Measurements from ENCODE around the gene CCDC40. TPM values are rescaled to one million over a fixed set of nuclear protein-coding genes. Genes with fewer than 3 reads are reported as not detected.

The CCDC40 gene
- total and polyA plus RNA-seq, 2 donors = 0.57 to 1.5 TPM

GRCh38 chr17:80101946-80102663, 65.7 kb downstream of the CCDC40 start:
- 37% methylated on average over 21 of the region's 21 CpGs for WGBS
- Histone ChIP-seq H3K9me3 (ENCODE audit: control insufficient read depth in 2 of 2, insufficient read depth in 1 of 2, low read length in 1 of 2) (peaks cover 0 to 6% of the 10 kb centered on the region in 2 donors), H3K4me3 (ENCODE audit: low read length in 2 of 2) (peak overlapping the region; percentile 78 to 79), H3K36me3 (ENCODE audit: control insufficient read depth in 2 of 2, insufficient read depth in 2 of 2, low read length in 1 of 2) (no peaks in the 10 kb centered on the region), H3K27me3 (ENCODE audit: control insufficient read depth in 2 of 2, insufficient read depth in 1 of 2, low read length in 1 of 2) (peaks cover 0 to 6% of the 10 kb centered on the region in 2 donors), H3K4me1 (ENCODE audit: control insufficient read depth in 2 of 2, insufficient read depth in 2 of 2, low read length in 2 of 2) (peaks cover 6 to 48% of the 10 kb centered on the region in 2 donors), H3K27ac (ENCODE audit: low read depth in 1 of 2, low read length in 1 of 2) (no peak overlapping the region)
- DNase-seq (ENCODE audit: low read depth in 6 of 9, low spot score in 9 of 9) = peak in 1 of 9 donors; percentile 31

- DNase-seq (ENCODE audit: low read depth in 6 of 9, low spot score in 9 of 9) = no peak
- H3K27ac ChIP-seq (ENCODE audit: low read depth in 1 of 2, low read length in 1 of 2) = no peak overlapping the region
These were observed 66.4 kb downstream of the CCDC40 start for GRCh38 chr17:80102664-80103448.

GRCh38 chr17:80103449-80104085, 67.1 kb downstream of the CCDC40 start:
- H3K4me1 ChIP-seq (ENCODE audit: control insufficient read depth in 2 of 2, insufficient read depth in 2 of 2, low read length in 2 of 2) = peaks cover 6 to 48% of the 10 kb centered on the region in 2 donors
- 77% methylated on average over 19 of the region's 19 CpGs for WGBS
- no peak for DNase-seq (ENCODE audit: low read depth in 6 of 9, low spot score in 9 of 9)
- no peak overlapping the region for H3K27ac ChIP-seq (ENCODE audit: low read depth in 1 of 2, low read length in 1 of 2)
- H3K36me3 ChIP-seq (ENCODE audit: control insufficient read depth in 2 of 2, insufficient read depth in 2 of 2, low read length in 1 of 2) = no peaks in the 10 kb centered on the region
- no peak overlapping the region for H3K4me3 ChIP-seq (ENCODE audit: low read length in 2 of 2)
- peaks cover 0 to 6% of the 10 kb centered on the region in 2 donors for H3K9me3 ChIP-seq (ENCODE audit: control insufficient read depth in 2 of 2, insufficient read depth in 1 of 2, low read length in 1 of 2)
- H3K27me3 ChIP-seq (ENCODE audit: control insufficient read depth in 2 of 2, insufficient read depth in 1 of 2, low read length in 1 of 2) = peaks cover 0 to 6% of the 10 kb centered on the region in 2 donors

More at GRCh38 chr17:80102664-80103448, 66.4 kb downstream of the CCDC40 start:
- peaks cover 0 to 6% of the 10 kb centered on the region in 2 donors for H3K9me3 ChIP-seq (ENCODE audit: control insufficient read depth in 2 of 2, insufficient read depth in 1 of 2, low read length in 1 of 2)
- no peaks in the 10 kb centered on the region for H3K36me3 ChIP-seq (ENCODE audit: control insufficient read depth in 2 of 2, insufficient read depth in 2 of 2, low read length in 1 of 2)
- 93% methylated on average over 15 of the region's 15 CpGs for WGBS
- H3K27me3 ChIP-seq (ENCODE audit: control insufficient read depth in 2 of 2, insufficient read depth in 1 of 2, low read length in 1 of 2) = peaks cover 0 to 6% of the 10 kb centered on the region in 2 donors
- no peak overlapping the region for H3K4me3 ChIP-seq (ENCODE audit: low read length in 2 of 2)
- H3K4me1 ChIP-seq (ENCODE audit: control insufficient read depth in 2 of 2, insufficient read depth in 2 of 2, low read length in 2 of 2) = peaks cover 6 to 48% of the 10 kb centered on the region in 2 donors

GRCh38 chr17:80104321-80104955, 68.0 kb downstream of the CCDC40 start:
- Histone ChIP-seq H3K36me3 (ENCODE audit: control insufficient read depth in 2 of 2, insufficient read depth in 2 of 2, low read length in 1 of 2) (no peaks in the 10 kb centered on the region), H3K4me3 (ENCODE audit: low read length in 2 of 2) (no peak overlapping the region), H3K27ac (ENCODE audit: low read depth in 1 of 2, low read length in 1 of 2) (no peak overlapping the region), H3K27me3 (ENCODE audit: control insufficient read depth in 2 of 2, insufficient read depth in 1 of 2, low read length in 1 of 2) (peaks cover 0 to 6% of the 10 kb centered on the region in 2 donors), H3K4me1 (ENCODE audit: control insufficient read depth in 2 of 2, insufficient read depth in 2 of 2, low read length in 2 of 2) (peaks cover 4 to 52% of the 10 kb centered on the region in 2 donors), H3K9me3 (ENCODE audit: control insufficient read depth in 2 of 2, insufficient read depth in 1 of 2, low read length in 1 of 2) (peaks cover 0 to 4% of the 10 kb centered on the region in 2 donors)
- DNase-seq (ENCODE audit: low read depth in 6 of 9, low spot score in 9 of 9) = no peak
- 95% methylated on average over 26 of the region's 26 CpGs for WGBS

GRCh38 chr17:80104956-80105375, 68.5 kb downstream of the CCDC40 start:
- no peak for DNase-seq (ENCODE audit: low read depth in 6 of 9, low spot score in 9 of 9)
- H3K9me3 ChIP-seq (ENCODE audit: control insufficient read depth in 2 of 2, insufficient read depth in 1 of 2, low read length in 1 of 2) = peaks cover 0 to 3% of the 10 kb centered on the region in 2 donors
- H3K4me1 ChIP-seq (ENCODE audit: control insufficient read depth in 2 of 2, insufficient read depth in 2 of 2, low read length in 2 of 2) = peaks cover 4 to 47% of the 10 kb centered on the region in 2 donors
- WGBS = 97% methylated on average over 18 of the region's 18 CpGs
- H3K27me3 ChIP-seq (ENCODE audit: control insufficient read depth in 2 of 2, insufficient read depth in 1 of 2, low read length in 1 of 2) = peaks cover 0 to 4% of the 10 kb centered on the region in 2 donors
- H3K4me3 ChIP-seq (ENCODE audit: low read length in 2 of 2) = no peak overlapping the region
- H3K36me3 ChIP-seq (ENCODE audit: control insufficient read depth in 2 of 2, insufficient read depth in 2 of 2, low read length in 1 of 2) = no peaks in the 10 kb centered on the region
- H3K27ac ChIP-seq (ENCODE audit: low read depth in 1 of 2, low read length in 1 of 2) = no peak overlapping the region

- Histone ChIP-seq H3K9me3 (ENCODE audit: control insufficient read depth in 2 of 2, insufficient read depth in 1 of 2, low read length in 1 of 2) (peaks cover 0 to 3% of the 10 kb centered on the region in 2 donors), H3K4me3 (ENCODE audit: low read length in 2 of 2) (no peak overlapping the region), H3K4me1 (ENCODE audit: control insufficient read depth in 2 of 2, insufficient read depth in 2 of 2, low read length in 2 of 2) (peaks cover 0 to 39% of the 10 kb centered on the region in 2 donors), H3K36me3 (ENCODE audit: control insufficient read depth in 2 of 2, insufficient read depth in 2 of 2, low read length in 1 of 2) (no peaks in the 10 kb centered on the region), H3K27ac (ENCODE audit: low read depth in 1 of 2, low read length in 1 of 2) (no peak overlapping the region), H3K27me3 (ENCODE audit: control insufficient read depth in 2 of 2, insufficient read depth in 1 of 2, low read length in 1 of 2) (peaks cover 0 to 4% of the 10 kb centered on the region in 2 donors)
- no peak for DNase-seq (ENCODE audit: low read depth in 6 of 9, low spot score in 9 of 9)
- WGBS = 89% methylated on average over 29 of the region's 29 CpGs
These were observed 69.3 kb downstream of the CCDC40 start for GRCh38 chr17:80105762-80106161.

- WGBS = 86% methylated on average over 10 of the region's 10 CpGs
- peaks cover 0 to 3% of the 10 kb centered on the region in 2 donors for H3K9me3 ChIP-seq (ENCODE audit: control insufficient read depth in 2 of 2, insufficient read depth in 1 of 2, low read length in 1 of 2)
- no peaks in the 10 kb centered on the region for H3K36me3 ChIP-seq (ENCODE audit: control insufficient read depth in 2 of 2, insufficient read depth in 2 of 2, low read length in 1 of 2)
- peaks cover 0 to 4% of the 10 kb centered on the region in 2 donors for H3K27me3 ChIP-seq (ENCODE audit: control insufficient read depth in 2 of 2, insufficient read depth in 1 of 2, low read length in 1 of 2)
- peaks cover 0 to 36% of the 10 kb centered on the region in 2 donors for H3K4me1 ChIP-seq (ENCODE audit: control insufficient read depth in 2 of 2, insufficient read depth in 2 of 2, low read length in 2 of 2)
- H3K4me3 ChIP-seq (ENCODE audit: low read length in 2 of 2) = no peak overlapping the region
- H3K27ac ChIP-seq (ENCODE audit: low read depth in 1 of 2, low read length in 1 of 2) = no peak overlapping the region
- DNase-seq (ENCODE audit: low read depth in 6 of 9, low spot score in 9 of 9) = no peak
These were observed 69.7 kb downstream of the CCDC40 start for GRCh38 chr17:80106176-80106575.

GRCh38 chr17:80106751-80107150, 70.3 kb downstream of the CCDC40 start:
- WGBS = 93% methylated on average over 12 of the region's 12 CpGs
- H3K36me3 ChIP-seq (ENCODE audit: control insufficient read depth in 2 of 2, insufficient read depth in 2 of 2, low read length in 1 of 2) = no peaks in the 10 kb centered on the region

More at GRCh38 chr17:80106751-80107150, 70.3 kb downstream of the CCDC40 start:
- Histone ChIP-seq H3K27me3 (ENCODE audit: control insufficient read depth in 2 of 2, insufficient read depth in 1 of 2, low read length in 1 of 2) (peaks cover 0 to 4% of the 10 kb centered on the region in 2 donors), H3K4me1 (ENCODE audit: control insufficient read depth in 2 of 2, insufficient read depth in 2 of 2, low read length in 2 of 2) (peaks cover 0 to 35% of the 10 kb centered on the region in 2 donors), H3K4me3 (ENCODE audit: low read length in 2 of 2) (no peak overlapping the region), H3K9me3 (ENCODE audit: control insufficient read depth in 2 of 2, insufficient read depth in 1 of 2, low read length in 1 of 2) (peaks cover 0 to 3% of the 10 kb centered on the region in 2 donors), H3K27ac (ENCODE audit: low read depth in 1 of 2, low read length in 1 of 2) (no peak overlapping the region)
- DNase-seq (ENCODE audit: low read depth in 6 of 9, low spot score in 9 of 9) = no peak

Data from thymus (tissue), 11 donors.